GM19035 (cell line): ENCODE results near the gene TCP11.

ENCODE experiments used
- ATAC-seq: cut with Tn5 transposase; IDR thresholded peaks from one replicate; pipeline ENCODE4 v1.9.1; 2021; ENCODE audit not compliant: unreplicated experiment

Gene TCP11

DNA sequence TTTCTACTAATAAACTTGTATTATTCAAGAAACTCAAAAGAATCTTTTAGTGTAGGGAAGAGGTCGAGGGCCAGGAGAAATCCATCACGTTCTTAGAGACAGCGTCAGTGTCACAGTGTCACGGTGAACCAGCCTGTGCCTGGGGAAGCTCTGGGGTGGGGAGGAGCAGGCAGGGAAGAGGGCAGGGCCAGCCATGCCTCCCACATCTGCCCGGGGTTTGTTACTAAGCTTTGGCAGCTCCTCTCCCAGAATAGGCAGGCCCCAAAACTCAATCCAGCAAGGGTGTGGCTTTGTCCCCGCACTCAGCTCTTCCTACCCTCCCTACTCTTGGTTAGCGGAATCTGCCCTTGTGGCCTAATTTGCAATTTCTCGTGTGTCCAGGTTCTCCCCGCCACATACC lies 72.9 kb downstream of the TCP11 start:
- ATAC-seq, result no peak
